Measurements from ENCODE around the gene PDXDC1.
"Not testable (repeated sequence)": the region's sequence is repeated elsewhere in the genome, so short reads cannot be mapped to it uniquely, and the experiment has no call there.

Gene PDXDC1

DNA sequence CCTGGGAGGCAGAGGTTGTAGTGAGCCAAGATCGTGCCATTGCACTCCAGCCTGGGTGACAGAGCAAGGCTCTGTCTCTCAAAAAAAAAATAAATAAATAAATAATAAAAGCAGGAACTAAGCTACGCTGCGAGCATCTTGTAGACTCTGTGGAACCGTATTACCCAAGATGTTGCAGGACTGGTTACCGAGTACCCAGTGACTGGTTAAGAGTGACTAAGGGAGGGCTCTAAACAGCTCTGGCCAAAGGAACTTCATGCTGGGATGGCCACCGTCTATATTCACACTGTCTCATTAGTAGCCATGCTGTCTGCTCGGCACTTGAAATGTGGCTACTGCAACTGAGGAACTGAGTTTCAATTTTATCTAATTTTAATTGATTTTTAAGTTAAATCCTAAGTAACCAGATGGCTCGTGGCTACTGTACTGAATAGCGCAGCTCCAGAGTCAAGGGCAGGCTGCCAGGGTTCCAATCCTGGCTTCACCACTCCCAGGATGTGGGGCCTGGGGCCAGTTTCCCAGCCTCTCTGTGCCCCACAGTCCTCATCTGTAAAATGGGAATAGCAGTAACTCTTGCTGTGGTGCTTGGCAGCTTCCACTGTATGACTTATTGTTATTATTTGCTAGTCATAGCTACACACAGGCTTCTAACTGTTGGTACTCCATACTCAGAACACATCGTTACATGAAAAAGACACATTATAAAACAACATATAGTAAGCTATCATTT, 78.1 kb downstream of the PDXDC1 start:
- no peaks in the 10 kb centered on the region for H3K27me3 ChIP-seq (ENCODE audit: control insufficient read depth, insufficient read depth, low read length)
- no peak overlapping the region for H3K4me3 ChIP-seq (ENCODE audit: low read depth, low read length)
- no peaks in the 10 kb centered on the region for H3K9me3 ChIP-seq (ENCODE audit: control insufficient read depth, insufficient read depth, low read length)
- H3K9ac ChIP-seq (ENCODE audit: low read depth, low read length) = no peak overlapping the region
- H3K36me3 ChIP-seq (ENCODE audit: control insufficient read depth, insufficient read depth, low read length) = no peaks in the 10 kb centered on the region
- H3K4me1 ChIP-seq (ENCODE audit: control insufficient read depth, insufficient read depth, low read length) = no peaks in the 10 kb centered on the region

DNA sequence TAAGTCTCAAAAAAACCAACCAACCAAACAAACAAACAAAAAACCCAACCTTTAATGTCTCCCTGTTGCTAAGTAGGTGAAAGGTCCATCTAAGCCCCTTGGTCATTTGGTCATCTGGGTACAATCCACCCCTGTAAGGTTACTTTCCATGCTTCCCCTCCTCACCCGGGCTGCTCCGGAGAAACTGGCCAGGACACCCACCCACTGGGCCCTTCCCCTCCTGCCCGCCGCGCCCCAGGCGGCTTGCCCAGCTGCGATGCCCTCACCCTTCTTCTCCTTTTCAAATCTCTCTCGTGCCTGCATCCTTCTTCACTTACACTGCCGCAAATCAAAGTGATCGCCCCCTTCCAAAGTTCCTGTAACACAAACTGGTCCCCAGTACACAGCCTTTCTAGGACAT, 79.1 kb downstream of the PDXDC1 start:
- no peaks in the 10 kb centered on the region for H3K4me1 ChIP-seq (ENCODE audit: control insufficient read depth, insufficient read depth, low read length)
- H3K9me3 ChIP-seq (ENCODE audit: control insufficient read depth, insufficient read depth, low read length) = no peaks in the 10 kb centered on the region
- H3K27me3 ChIP-seq (ENCODE audit: control insufficient read depth, insufficient read depth, low read length) = no peaks in the 10 kb centered on the region
- H3K36me3 ChIP-seq (ENCODE audit: control insufficient read depth, insufficient read depth, low read length) = peaks cover 2% of the 10 kb centered on the region
- H3K4me3 ChIP-seq (ENCODE audit: low read depth, low read length) = no peak overlapping the region
- H3K9ac ChIP-seq (ENCODE audit: low read depth, low read length) = no peak overlapping the region

DNA sequence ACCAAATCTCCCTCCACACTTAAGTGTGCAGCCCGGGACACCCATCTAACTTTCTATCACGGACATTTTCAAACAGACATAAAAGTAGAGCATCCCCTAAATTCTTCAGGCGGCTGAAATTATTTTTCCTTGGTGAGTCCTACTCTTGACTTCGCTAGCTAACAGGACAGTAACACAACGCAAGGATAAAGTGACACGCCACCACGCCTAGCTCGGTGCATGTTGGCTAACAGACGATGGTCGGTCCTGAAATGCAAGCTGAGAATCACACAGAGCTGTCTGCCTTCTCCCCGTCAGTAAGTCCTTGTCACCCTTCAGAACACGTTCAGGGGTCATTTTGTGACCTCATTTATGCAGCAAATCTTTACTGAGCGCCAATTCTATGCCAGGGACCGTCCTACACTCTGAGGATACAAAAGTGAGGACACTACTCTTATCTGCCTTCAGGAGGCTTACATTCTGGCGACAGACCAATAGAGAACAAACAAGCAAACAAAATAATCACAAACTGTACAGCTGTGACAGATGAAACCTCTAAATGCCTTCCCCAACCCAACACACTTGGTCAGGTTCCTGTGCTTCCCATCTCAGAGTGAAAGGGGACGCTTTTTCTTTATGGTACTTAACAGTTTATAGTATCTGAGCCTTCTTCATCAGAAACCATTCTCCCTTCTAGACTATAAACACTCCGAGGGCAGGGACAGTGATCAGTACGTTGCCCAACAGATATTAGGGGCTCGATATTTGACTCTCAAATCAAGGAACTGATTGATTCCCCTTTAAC, 79.7 kb downstream of the PDXDC1 start:
- Histone ChIP-seq H3K27me3 (ENCODE audit: control insufficient read depth, insufficient read depth, low read length) (no peaks in the 10 kb centered on the region), H3K4me3 (ENCODE audit: low read depth, low read length) (peak overlapping the region; percentile 85), H3K4me1 (ENCODE audit: control insufficient read depth, insufficient read depth, low read length) (no peaks in the 10 kb centered on the region), H3K9ac (ENCODE audit: low read depth, low read length) (peak overlapping the region; percentile 60), H3K9me3 (ENCODE audit: control insufficient read depth, insufficient read depth, low read length) (no peaks in the 10 kb centered on the region), H3K36me3 (ENCODE audit: control insufficient read depth, insufficient read depth, low read length) (peaks cover 5% of the 10 kb centered on the region)

DNA sequence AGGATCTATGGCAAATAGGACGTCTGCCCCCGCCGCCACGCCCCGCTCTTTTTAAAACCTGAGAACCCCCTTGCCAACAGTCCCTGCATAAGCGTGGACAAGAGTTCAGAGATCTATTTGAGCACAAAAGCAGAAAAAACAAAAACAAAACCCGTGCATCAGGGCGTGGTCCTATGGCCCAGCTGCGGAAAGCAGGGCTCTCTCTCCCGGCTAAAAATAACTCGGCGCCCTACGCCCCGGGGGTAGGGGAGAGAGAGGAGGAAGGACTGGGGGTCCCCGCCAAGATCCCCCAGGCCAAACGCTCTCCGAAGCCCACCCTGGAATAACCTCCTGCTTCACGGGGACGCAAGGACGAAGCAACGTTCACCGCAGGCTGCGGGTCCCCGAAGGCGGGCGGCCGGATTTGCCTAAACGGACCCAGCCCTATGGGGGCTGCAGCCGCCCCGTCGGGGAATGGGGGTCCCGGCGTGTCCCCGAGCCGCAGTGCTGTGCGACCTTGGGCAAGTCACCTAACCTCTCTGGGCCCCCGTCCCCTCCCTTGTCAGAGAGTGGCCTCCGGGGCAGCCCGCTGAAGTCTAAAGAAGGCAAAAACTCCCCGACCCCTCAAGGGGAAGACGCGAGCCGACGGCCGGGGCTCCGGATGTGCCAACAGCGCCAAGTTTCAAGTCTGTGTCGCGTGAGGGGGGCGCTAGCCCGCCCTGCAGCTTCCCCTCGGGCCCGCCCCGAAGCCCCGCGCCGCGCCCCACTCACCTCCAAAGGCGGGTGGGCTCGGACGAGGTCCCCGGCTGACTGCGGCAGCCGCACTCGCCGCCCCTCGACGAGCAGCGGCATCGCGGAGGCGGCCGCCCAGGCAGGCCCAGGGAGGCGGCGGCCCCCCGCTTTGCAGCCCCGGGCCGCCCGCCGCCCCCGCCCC, 80.6 kb downstream of the PDXDC1 start:
- Histone ChIP-seq H3K4me1 (ENCODE audit: control insufficient read depth, insufficient read depth, low read length) (no peaks in the 10 kb centered on the region), H3K36me3 (ENCODE audit: control insufficient read depth, insufficient read depth, low read length) (peaks cover 5% of the 10 kb centered on the region), H3K9me3 (ENCODE audit: control insufficient read depth, insufficient read depth, low read length) (no peaks in the 10 kb centered on the region), H3K27me3 (ENCODE audit: control insufficient read depth, insufficient read depth, low read length) (no peaks in the 10 kb centered on the region), H3K4me3 (ENCODE audit: low read depth, low read length) (peak overlapping the region; percentile 85), H3K9ac (ENCODE audit: low read depth, low read length) (peak overlapping the region; percentile 60)

DNA sequence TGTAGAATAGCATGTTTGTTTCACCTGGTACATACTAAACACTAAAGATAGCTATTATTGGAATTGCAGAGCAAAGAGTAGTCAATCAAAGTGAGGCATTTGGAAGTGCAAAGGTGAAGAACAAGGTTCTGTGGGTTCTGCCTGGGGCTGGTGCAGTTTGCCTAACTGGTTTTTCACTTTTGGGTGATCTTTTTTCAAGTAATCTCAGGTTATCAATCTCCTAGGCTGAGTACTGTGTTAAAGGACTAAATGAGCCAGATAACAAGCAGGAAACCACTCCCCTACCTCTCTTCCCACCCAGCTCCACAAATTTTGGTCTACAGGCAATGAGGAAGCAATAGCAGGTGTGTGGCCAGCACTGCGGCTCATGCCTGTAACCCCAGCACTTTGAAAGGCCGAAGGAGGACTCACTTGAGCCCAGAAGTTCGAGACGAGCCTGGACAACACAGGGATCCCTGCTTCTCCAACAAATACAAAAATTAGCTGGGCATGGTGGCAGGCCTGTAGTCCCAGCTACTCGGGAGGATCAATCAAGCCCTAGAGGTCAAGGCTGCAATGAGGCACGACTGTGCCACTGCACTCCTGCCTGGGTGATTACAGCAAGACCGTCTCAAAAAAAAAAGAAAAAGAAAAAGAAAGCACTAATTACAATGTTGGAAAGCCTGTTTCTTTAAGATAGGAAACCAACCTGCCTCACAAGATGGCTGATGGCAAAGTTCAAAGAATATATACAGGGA, 83.0 kb downstream of the PDXDC1 start:
- H3K9ac ChIP-seq (ENCODE audit: low read depth, low read length) = no peak overlapping the region
- no peaks in the 10 kb centered on the region for H3K4me1 ChIP-seq (ENCODE audit: control insufficient read depth, insufficient read depth, low read length)
- no peaks in the 10 kb centered on the region for H3K9me3 ChIP-seq (ENCODE audit: control insufficient read depth, insufficient read depth, low read length)
- H3K27me3 ChIP-seq (ENCODE audit: control insufficient read depth, insufficient read depth, low read length) = no peaks in the 10 kb centered on the region
- no peak overlapping the region for H3K4me3 ChIP-seq (ENCODE audit: low read depth, low read length)
- peaks cover 26% of the 10 kb centered on the region for H3K36me3 ChIP-seq (ENCODE audit: control insufficient read depth, insufficient read depth, low read length)

DNA sequence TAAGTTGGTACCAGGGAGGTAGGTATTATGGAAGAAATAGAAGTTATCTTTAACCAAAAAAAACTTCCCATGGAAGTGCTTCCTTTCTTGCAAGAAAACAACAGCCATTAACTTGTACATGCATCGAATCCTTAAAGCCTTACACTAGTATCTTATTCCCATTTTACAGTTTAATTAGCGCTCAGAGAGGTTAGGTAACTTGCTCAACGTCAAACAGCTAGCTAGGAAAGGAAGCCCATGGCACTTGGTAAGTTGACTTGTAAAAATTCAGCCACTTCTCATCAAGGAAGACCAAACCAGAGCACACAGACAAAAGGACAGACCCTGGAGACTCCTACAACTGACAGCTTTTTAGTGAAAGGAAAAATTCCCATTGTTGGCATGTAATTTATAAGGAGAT, 84.5 kb downstream of the PDXDC1 start:
- peaks cover 28% of the 10 kb centered on the region for H3K36me3 ChIP-seq (ENCODE audit: control insufficient read depth, insufficient read depth, low read length)
- H3K9me3 ChIP-seq (ENCODE audit: control insufficient read depth, insufficient read depth, low read length) = no peaks in the 10 kb centered on the region
- H3K27me3 ChIP-seq (ENCODE audit: control insufficient read depth, insufficient read depth, low read length) = no peaks in the 10 kb centered on the region
- no peaks in the 10 kb centered on the region for H3K4me1 ChIP-seq (ENCODE audit: control insufficient read depth, insufficient read depth, low read length)
- H3K4me3 ChIP-seq (ENCODE audit: low read depth, low read length) = no peak overlapping the region
- H3K9ac ChIP-seq (ENCODE audit: low read depth, low read length) = no peak overlapping the region

DNA sequence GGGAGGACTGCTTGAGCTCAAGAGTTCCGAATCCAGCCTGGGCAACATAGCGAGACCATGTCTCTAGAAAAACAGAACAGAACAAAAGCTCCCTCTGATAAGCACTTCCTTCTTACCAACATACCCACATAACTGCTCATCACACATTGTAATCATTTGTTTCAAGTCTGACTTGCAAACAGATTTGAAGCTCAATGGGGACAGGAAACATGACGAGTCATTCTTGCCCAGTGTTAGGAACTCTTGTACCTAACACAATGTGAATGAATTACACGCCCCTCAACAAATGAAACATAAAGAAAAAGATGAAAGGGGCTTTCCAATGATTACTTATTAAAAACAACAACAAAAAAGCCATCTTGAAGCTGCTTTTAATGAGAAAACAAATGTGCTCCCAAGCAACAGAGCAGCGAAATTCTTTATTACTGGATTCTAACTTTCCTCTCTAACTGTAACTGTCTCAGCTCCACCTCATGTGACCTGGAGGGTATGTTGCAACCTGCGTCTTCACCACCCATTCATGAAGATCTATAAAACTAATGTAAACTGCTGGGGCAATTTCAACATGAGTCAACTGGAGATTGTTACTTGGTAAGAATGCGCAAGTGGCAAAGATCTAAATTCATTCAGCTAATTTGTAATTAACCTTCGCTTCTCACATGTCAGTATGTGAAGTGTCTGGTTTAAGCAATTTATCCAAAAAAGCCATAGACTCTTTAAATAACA, 87.4 kb downstream of the PDXDC1 start:
- H3K4me1 ChIP-seq (ENCODE audit: control insufficient read depth, insufficient read depth, low read length); H3K9me3 ChIP-seq (ENCODE audit: control insufficient read depth, insufficient read depth, low read length); H3K9ac ChIP-seq (ENCODE audit: low read depth, low read length); H3K27me3 ChIP-seq (ENCODE audit: control insufficient read depth, insufficient read depth, low read length); H3K4me3 ChIP-seq (ENCODE audit: low read depth, low read length): not testable (repeated sequence)
- peaks cover 28% of the 10 kb centered on the region for H3K36me3 ChIP-seq (ENCODE audit: control insufficient read depth, insufficient read depth, low read length)

DNA sequence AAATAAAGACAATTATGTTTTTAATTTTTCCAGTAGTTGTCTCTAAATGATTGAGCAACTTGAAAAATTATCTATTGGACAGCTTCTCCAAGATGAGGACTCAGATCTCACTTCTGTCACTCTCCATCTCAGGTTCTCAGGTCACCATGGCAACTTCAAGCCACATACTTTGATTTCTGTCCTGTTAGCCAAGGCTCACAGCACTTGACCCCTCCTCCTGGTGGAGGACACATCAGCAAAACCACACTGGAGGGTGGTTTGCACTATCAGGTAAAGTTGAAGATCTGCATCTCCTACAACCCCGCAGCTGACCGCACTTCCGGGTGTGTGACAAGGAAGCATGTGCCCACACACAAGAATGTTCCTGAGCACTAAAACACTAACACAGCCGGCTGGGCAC, 91.1 kb downstream of the PDXDC1 start:
- not testable (repeated sequence) for H3K4me3 ChIP-seq (ENCODE audit: low read depth, low read length); H3K9me3 ChIP-seq (ENCODE audit: control insufficient read depth, insufficient read depth, low read length); H3K9ac ChIP-seq (ENCODE audit: low read depth, low read length); H3K27me3 ChIP-seq (ENCODE audit: control insufficient read depth, insufficient read depth, low read length); H3K4me1 ChIP-seq (ENCODE audit: control insufficient read depth, insufficient read depth, low read length)
- H3K36me3 ChIP-seq (ENCODE audit: control insufficient read depth, insufficient read depth, low read length) = peaks cover 26% of the 10 kb centered on the region

DNA sequence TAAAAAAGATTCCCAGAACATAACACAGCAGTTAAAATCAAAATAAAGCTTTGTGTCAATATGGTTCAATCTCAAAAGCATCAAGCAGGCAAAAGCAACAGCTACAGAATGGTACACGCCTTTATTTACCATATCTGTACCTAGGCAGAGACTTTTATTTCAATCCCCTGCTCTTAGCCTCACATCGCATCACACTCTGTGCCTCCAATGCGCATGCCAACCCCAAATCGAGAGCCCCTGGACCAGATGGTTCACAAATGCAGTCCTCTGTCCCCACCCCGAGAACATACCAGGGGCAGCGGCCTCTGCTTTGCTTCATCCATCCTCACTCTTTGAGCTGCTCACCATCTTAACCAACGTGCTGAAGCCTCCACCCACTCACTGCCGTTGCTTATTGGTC, 91.9 kb downstream of the PDXDC1 start:
- H3K27me3 ChIP-seq (ENCODE audit: control insufficient read depth, insufficient read depth, low read length); H3K9ac ChIP-seq (ENCODE audit: low read depth, low read length); H3K4me1 ChIP-seq (ENCODE audit: control insufficient read depth, insufficient read depth, low read length); H3K9me3 ChIP-seq (ENCODE audit: control insufficient read depth, insufficient read depth, low read length); H3K4me3 ChIP-seq (ENCODE audit: low read depth, low read length): not testable (repeated sequence)
- peaks cover 20% of the 10 kb centered on the region for H3K36me3 ChIP-seq (ENCODE audit: control insufficient read depth, insufficient read depth, low read length)

DNA sequence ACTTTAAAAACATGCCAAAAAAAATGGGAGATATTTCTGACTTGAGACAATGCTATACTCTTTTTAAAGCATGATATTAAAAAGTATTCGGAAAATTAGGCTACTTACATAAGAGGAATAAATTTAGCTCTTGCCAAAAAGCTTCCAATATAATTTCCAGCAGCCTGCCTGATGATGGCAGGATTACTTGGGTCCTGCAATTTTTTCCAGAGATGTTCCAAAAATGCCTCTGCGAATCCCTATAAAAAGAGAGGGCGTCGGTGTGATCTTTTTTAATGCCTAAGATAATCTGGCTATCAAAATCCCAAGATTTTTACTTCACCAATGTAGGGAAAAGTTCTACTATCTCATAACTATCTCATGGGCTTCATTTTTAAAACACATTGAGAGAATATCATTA, 96.2 kb downstream of the PDXDC1 start:
- H3K9me3 ChIP-seq (ENCODE audit: control insufficient read depth, insufficient read depth, low read length); H3K4me1 ChIP-seq (ENCODE audit: control insufficient read depth, insufficient read depth, low read length); H3K9ac ChIP-seq (ENCODE audit: low read depth, low read length); H3K4me3 ChIP-seq (ENCODE audit: low read depth, low read length); H3K27me3 ChIP-seq (ENCODE audit: control insufficient read depth, insufficient read depth, low read length): not testable (repeated sequence)
- H3K36me3 ChIP-seq (ENCODE audit: control insufficient read depth, insufficient read depth, low read length) = peaks cover 24% of the 10 kb centered on the region
